K562 (cell line): ENCODE measurements around the gene CBLIF. TPM values are rescaled to one million over a fixed set of nuclear protein-coding genes. Genes with fewer than 3 reads are reported as not detected.

Experiments
- ATAC-seq: fragments of 200-7000 bp; cut with Tn5 transposase; 3 replicates; pipeline ENCODE4 v1.9.1; 2020; ENCODE audit warnings: moderate library complexity
- BruUV-seq: library from RNA; stranded (reverse); fragments of 400-500 nt; replicated peaks from 2 replicates; lab custom pipeline; 2021; lab: Mats Ljungman, UMichigan
- CTCF ChIA-PET: fragments of 300-600 bp; formaldehyde crosslinking; extraction: SDS; loops from one replicate; lab custom pipeline; 2021; ENCODE audit warnings: low intra/inter-chr PET ratio; lab: Yijun Ruan, JAX
- POLR2A ChIA-PET: fragments of 300-600, 350-650 bp; sonication (Branson Sonifier 250); formaldehyde crosslinking; extraction: SDS; loops from one replicate; lab custom pipeline; 2021; ENCODE audit warnings: antibody characterized with exemption, inconsistent platforms; lab: Yijun Ruan, JAX
- DNase-seq, 4 experiments: peaks; one replicate each; pipeline versions ENCODE4 v3.0.0 to v3.0.0-alpha.2; 2011 to 2018; ENCODE audit warnings: low spot score in 3 of 4, mixed read lengths in 3 of 4; ENCODE audit errors: extremely low read depth in 1 of 4
- FAIRE-seq: peaks from 2 replicates; lab custom pipeline; 2011; peaks lifted over from hg19 to GRCh38; lab: Jason Lieb, UNC
- H2AFZ ChIP-seq: 2 replicates; pipeline ENCODE4 v1.6.0; 2011; ENCODE audit warnings: low read depth, low read length, control low read depth, inconsistent platforms
- H3K27ac ChIP-seq: fragments of 200-600 bp; 3 replicates; pipeline ENCODE4 v1.8.0; 2011; ENCODE audit warnings: low read depth, mild to moderate bottlenecking, control low read depth, inconsistent platforms, low read length, moderate library complexity, mixed read lengths; ENCODE audit errors: extremely low read depth
- H3K27me3 ChIP-seq, 2 experiments: fragments of 300-600 bp in 1 of 2; 2 replicates in 1 of 2; 3 replicates in 1 of 2; pipeline versions ENCODE4 v1.6.0 to v1.8.0; 2011; ENCODE audit warnings: inconsistent platforms in 2 of 2, low read length in 2 of 2, mild to moderate bottlenecking in 1 of 2, mixed read lengths in 1 of 2, moderate library complexity in 1 of 2; ENCODE audit not compliant: control insufficient read depth in 2 of 2, insufficient read depth in 2 of 2
- H3K36me3 ChIP-seq: fragments of 300-600 bp; 3 replicates; pipeline ENCODE4 v1.8.0; 2011; ENCODE audit warnings: mild to moderate bottlenecking, low read length, inconsistent platforms; ENCODE audit not compliant: control insufficient read depth, insufficient read depth
- H3K4me1 ChIP-seq, 2 experiments: fragments of 200-600 bp in 1 of 2; replicated peaks in 1 of 2; 2 replicates in 1 of 2; 3 replicates in 1 of 2; pipeline versions ENCODE4 v1.5.1 to v1.8.0; 2011; ENCODE audit warnings: inconsistent platforms in 2 of 2, low read length in 2 of 2, mild to moderate bottlenecking in 1 of 2, mixed read lengths in 1 of 2, moderate library complexity in 1 of 2; ENCODE audit not compliant: control insufficient read depth in 2 of 2, insufficient read depth in 2 of 2
- H3K4me2 ChIP-seq: 2 replicates; pipeline ENCODE4 v1.6.1; 2011; ENCODE audit warnings: low read length, control low read depth, inconsistent platforms, mixed read lengths; ENCODE audit not compliant: insufficient read depth
- H3K4me3 ChIP-seq: fragments of 200-600 bp; sonication (generic), shearing (Covaris generic); 2 replicates; pipeline ENCODE4 v1.5.1; 2016; ENCODE audit warnings: control low read depth, inconsistent platforms
- H3K79me2 ChIP-seq: fragments of 200-600 bp; 3 replicates; pipeline ENCODE4 v1.8.0; 2011; ENCODE audit warnings: low read length, inconsistent platforms; ENCODE audit not compliant: control insufficient read depth, insufficient read depth
- H3K9ac ChIP-seq, 2 experiments: 2 replicates each; pipeline versions ENCODE4 v1.6.0 to v1.6.1; 2011; ENCODE audit warnings: low read depth in 2 of 2, low read length in 2 of 2, control low read depth in 1 of 2, inconsistent platforms in 1 of 2, mild to moderate bottlenecking in 1 of 2, mixed read lengths in 1 of 2; ENCODE audit not compliant: insufficient read depth in 1 of 2
- H3K9me1 ChIP-seq: one replicate; pipeline ENCODE4 v1.6.0; 2011; ENCODE audit warnings: inconsistent platforms, mild to moderate bottlenecking, low read length, moderate library complexity; ENCODE audit not compliant: control insufficient read depth, insufficient read depth
- H3K9me3 ChIP-seq: replicated peaks from 2 replicates; pipeline ENCODE4 v1.5.1; 2011; ENCODE audit warnings: low read depth, low read length, inconsistent platforms; ENCODE audit not compliant: control insufficient read depth, insufficient read depth
- H4K20me1 ChIP-seq: replicated peaks from 2 replicates; pipeline ENCODE4 v1.6.1; 2011; ENCODE audit warnings: low read length, inconsistent platforms, mixed read lengths; ENCODE audit not compliant: control insufficient read depth, insufficient read depth
- C11orf30 ChIP-seq: fragments of 450-650 bp; IDR thresholded peaks from 2 replicates; pipeline ENCODE4 v1.6.1; 2016; ENCODE audit warnings: low read depth, mild to moderate bottlenecking
- CHD2 ChIP-seq: IDR thresholded peaks from 2 replicates; pipeline ENCODE4 v1.6.1; 2011; ENCODE audit warnings: low read depth, low read length
- ESRRB ChIP-seq: fragments of 250-450 bp; sonication (Bioruptor Pico); IDR thresholded peaks from 2 replicates; pipeline ENCODE4 v1.5.0; 2020; ENCODE audit warnings: mild to moderate bottlenecking, moderate library complexity, borderline replicate concordance
- MAFF ChIP-seq: IDR thresholded peaks from 2 replicates; pipeline ENCODE4 v1.6.1; 2012; ENCODE audit warnings: low read length, improper control_type of control experiment
- MAFK ChIP-seq: IDR thresholded peaks from 2 replicates; pipeline ENCODE4 v1.6.1; 2011; ENCODE audit warnings: low read length, improper control_type of control experiment
- NCOA1 ChIP-seq: fragments of 450-650 bp; IDR thresholded peaks from 2 replicates; pipeline ENCODE4 v1.6.1; 2016; ENCODE audit warnings: low read depth
- NFE2 ChIP-seq: IDR thresholded peaks from 2 replicates; pipeline ENCODE4 v1.6.1; 2014; ENCODE audit warnings: antibody characterized with exemption, low read depth
- NFE2L1 ChIP-seq: fragments of 450-650 bp; IDR thresholded peaks from 2 replicates; pipeline ENCODE4 v1.6.1; 2016; ENCODE audit warnings: missing genetic modification characterization, low read depth, mild to moderate bottlenecking, missing compliant biosample characterization, moderate library complexity, borderline replicate concordance
- PRPF4 ChIP-seq: fragments of 200-400 bp; formaldehyde crosslinking; IDR thresholded peaks from one replicate; pipeline ENCODE4 v1.6.1; 2017; ENCODE audit warnings: low read length, low read depth, mild to moderate bottlenecking; ENCODE audit not compliant: insufficient read depth, poor library complexity, severe bottlenecking
- RBM34 ChIP-seq: fragments of 200-400 bp; formaldehyde crosslinking; IDR thresholded peaks from 2 replicates; pipeline ENCODE4 v1.6.1; 2018; ENCODE audit warnings: low read length, borderline replicate concordance; ENCODE audit not compliant: insufficient read depth
- TSC22D4 ChIP-seq: fragments of 450-650 bp; IDR thresholded peaks from 2 replicates; pipeline ENCODE4 v1.6.1; 2016; ENCODE audit warnings: missing genetic modification characterization, missing biosample characterization, control low read depth
- ZNF124 ChIP-seq: sonication (generic); formaldehyde crosslinking; IDR thresholded peaks from 2 replicates; pipeline ENCODE4 v1.8.1; 2022; ENCODE audit warnings: missing genetic modification reagents
- ZNF316 ChIP-seq: fragments of 450-650 bp; IDR thresholded peaks from 2 replicates; pipeline ENCODE4 v1.6.1; 2016
- ZSCAN29 ChIP-seq: fragments of 450-650 bp; IDR thresholded peaks from 2 replicates; pipeline ENCODE4 v1.6.1; 2017
- WGBS: fragments of 100-300 bp; shearing (Covaris generic); methylation state at CpG from one replicate; pipeline ENCODE4 v1.1.6; 2016; ENCODE audit warnings: low coverage, mixed read lengths; ENCODE audit not compliant: insufficient coverage; ENCODE audit errors: missing lambda C conversion rate; 5-methylcytosine and 5-hydroxymethylcytosine counted together
- in situ Hi-C: fragments of 300-500 bp; cut with MboI; formaldehyde crosslinking; loops from 4 replicates; pipeline ENCODE4 v1.15.0; 2018; ENCODE audit warnings: inconsistent platforms, mixed read lengths
- intact Hi-C: fragments of 100-400 bp; cut with micrococcal nuclease; formaldehyde crosslinking; loops from 2 replicates; pipeline ENCODE4 v1.14.2; 2022
- polyA plus RNA-seq, 8 experiments: library from polyadenylated mRNA; depleted of rRNA in 4 of 8; stranded (reverse) in 5 of 8; unstranded in 3 of 8; fragments of >200 nt; fragmentation: Nextera tagmentation in 2 of 8; fragmentation: Illumina TruSeq in 1 of 8; extraction: Ambion mirVana in 2 of 8; extraction: Trizol in 1 of 8; gene quantifications; 2 replicates each; pipeline versions ENCODE4 v1.2.1 to v1.2.3, GENCODE V29; 2011 to 2014; ENCODE audit warnings: inconsistent platforms in 1 of 8, missing spikeins in 1 of 8
- total RNA-seq, 7 experiments: library from RNA; depleted of rRNA in 6 of 7; stranded (reverse); fragments of >200 nt in 6 of 7; fragmentation: Illumina TruSeq in 2 of 7; extraction: Trizol in 2 of 7; gene quantifications; 2 replicates each; pipeline versions ENCODE4 v1.2.1 to v1.2.3, GENCODE V29; 2011 to 2021; ENCODE audit warnings: low replicate concordance in 1 of 7
- TF ChIP-seq, protein P1 (sequence below): IDR thresholded peaks from 3 replicates; pipeline ENCODE4 v1.6.1; 2011; ENCODE audit warnings: borderline replicate concordance, mild to moderate bottlenecking, moderate library complexity; ENCODE audit not compliant: insufficient read length; ENCODE audit errors: extremely low read depth
- TF ChIP-seq, protein P2 (sequence below): fragments of 450-650 bp; IDR thresholded peaks from 2 replicates; pipeline ENCODE4 v1.7.1; 2018; ENCODE audit warnings: mild to moderate bottlenecking, low read depth; ENCODE audit not compliant: partially characterized antibody
- TF ChIP-seq, protein P3 (sequence below): fragments of 450-650 bp; IDR thresholded peaks from 2 replicates; pipeline ENCODE4 v1.7.0; 2016; ENCODE audit warnings: borderline replicate concordance

Gene CBLIF
- total and polyA plus RNA-seq, 9 of the 15 experiments (the other 6 are each of a cell fraction or from before 2014, with no cell fraction given), result 0.07 to 0.83 (median 0.54) TPM

DNA sequence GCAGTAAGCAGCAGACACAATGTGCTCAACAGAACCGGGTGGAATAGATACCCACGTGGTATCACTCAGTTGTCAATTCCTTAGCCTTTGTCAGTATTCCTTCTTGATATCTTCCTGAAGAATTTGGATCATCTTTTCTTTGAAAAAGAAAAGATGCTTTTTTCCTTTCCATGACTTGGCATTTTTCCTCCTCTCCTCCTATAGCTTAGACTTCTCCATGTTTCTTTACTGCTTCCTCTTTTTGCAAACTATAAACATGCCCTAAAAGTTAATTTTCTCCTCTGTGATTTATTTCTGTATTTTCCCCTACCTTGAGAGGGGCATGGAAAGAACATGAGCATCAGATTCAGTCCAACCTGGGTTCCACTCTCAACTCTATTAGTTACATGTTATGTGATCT lies 11.7 kb downstream of the CBLIF start:
- H3K27ac ChIP-seq, result no peak overlapping the region
- ATAC-seq (peak; percentile 27; the same call in 1 of the 3 replicates), DNase-seq (no peak), FAIRE-seq (no peak)
- BruUV-seq, result no TSS peak
- ChIA-PET CTCF (no interaction called here), POLR2A (interaction anchor here (1.0 kb wide), 1 partner anchor 12 kb away, joined by 3 read pairs; the partner anchor contains the start of gene CBLIF)
- no peak overlapping the region for H3K4me3 ChIP-seq
- H3K9me1 ChIP-seq, result no peaks in the 10 kb centered on the region
- no peaks in the 10 kb centered on the region for H4K20me1 ChIP-seq
- intact Hi-C loops (no loop called here), in situ Hi-C loops (no loop called here)
- H3K4me2 ChIP-seq, result no peak overlapping the region
- H3K27me3 ChIP-seq, result no peaks in the 10 kb centered on the region
- H3K9me3 ChIP-seq, result no peaks in the 10 kb centered on the region
- no peaks in the 10 kb centered on the region for H3K79me2 ChIP-seq
- H3K36me3 ChIP-seq, result no peaks in the 10 kb centered on the region
- peak overlapping the region; percentile 64 for H2AFZ ChIP-seq
- 45% methylated on average over 2 of the region's 2 CpGs for WGBS
- no peak overlapping the region for H3K9ac ChIP-seq
- peaks cover 0 to 3% of the 10 kb centered on the region in 2 experiments; a peak in 2 of 5 replicates for H3K4me1 ChIP-seq
- TF ChIP-seq, protein P1, sequence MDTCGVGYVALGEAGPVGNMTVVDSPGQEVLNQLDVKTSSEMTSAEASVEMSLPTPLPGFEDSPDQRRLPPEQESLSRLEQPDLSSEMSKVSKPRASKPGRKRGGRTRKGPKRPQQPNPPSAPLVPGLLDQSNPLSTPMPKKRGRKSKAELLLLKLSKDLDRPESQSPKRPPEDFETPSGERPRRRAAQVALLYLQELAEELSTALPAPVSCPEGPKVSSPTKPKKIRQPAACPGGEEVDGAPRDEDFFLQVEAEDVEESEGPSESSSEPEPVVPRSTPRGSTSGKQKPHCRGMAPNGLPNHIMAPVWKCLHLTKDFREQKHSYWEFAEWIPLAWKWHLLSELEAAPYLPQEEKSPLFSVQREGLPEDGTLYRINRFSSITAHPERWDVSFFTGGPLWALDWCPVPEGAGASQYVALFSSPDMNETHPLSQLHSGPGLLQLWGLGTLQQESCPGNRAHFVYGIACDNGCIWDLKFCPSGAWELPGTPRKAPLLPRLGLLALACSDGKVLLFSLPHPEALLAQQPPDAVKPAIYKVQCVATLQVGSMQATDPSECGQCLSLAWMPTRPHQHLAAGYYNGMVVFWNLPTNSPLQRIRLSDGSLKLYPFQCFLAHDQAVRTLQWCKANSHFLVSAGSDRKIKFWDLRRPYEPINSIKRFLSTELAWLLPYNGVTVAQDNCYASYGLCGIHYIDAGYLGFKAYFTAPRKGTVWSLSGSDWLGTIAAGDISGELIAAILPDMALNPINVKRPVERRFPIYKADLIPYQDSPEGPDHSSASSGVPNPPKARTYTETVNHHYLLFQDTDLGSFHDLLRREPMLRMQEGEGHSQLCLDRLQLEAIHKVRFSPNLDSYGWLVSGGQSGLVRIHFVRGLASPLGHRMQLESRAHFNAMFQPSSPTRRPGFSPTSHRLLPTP, result no peak
- TF ChIP-seq TSC22D4 (tag) (no peak), CHD2 (no peak), ZNF316 (peak; percentile 88), NFE2 (peak; percentile 89), MAFK (peak; percentile 69; the same call in 1 of the 2 replicates), NFE2L1 (tag) (peak; percentile 70), NCOA1 (no peak), ZSCAN29 (no peak), ZNF124 (CRISPR knock-in tag) (no peak), C11orf30 (peak; percentile 80), PRPF4 (no peak), MAFF (peak; percentile 81), RBM34 (no peak), ESRRB (CRISPR knock-in tag) (no peak)
- TF ChIP-seq, protein P2, sequence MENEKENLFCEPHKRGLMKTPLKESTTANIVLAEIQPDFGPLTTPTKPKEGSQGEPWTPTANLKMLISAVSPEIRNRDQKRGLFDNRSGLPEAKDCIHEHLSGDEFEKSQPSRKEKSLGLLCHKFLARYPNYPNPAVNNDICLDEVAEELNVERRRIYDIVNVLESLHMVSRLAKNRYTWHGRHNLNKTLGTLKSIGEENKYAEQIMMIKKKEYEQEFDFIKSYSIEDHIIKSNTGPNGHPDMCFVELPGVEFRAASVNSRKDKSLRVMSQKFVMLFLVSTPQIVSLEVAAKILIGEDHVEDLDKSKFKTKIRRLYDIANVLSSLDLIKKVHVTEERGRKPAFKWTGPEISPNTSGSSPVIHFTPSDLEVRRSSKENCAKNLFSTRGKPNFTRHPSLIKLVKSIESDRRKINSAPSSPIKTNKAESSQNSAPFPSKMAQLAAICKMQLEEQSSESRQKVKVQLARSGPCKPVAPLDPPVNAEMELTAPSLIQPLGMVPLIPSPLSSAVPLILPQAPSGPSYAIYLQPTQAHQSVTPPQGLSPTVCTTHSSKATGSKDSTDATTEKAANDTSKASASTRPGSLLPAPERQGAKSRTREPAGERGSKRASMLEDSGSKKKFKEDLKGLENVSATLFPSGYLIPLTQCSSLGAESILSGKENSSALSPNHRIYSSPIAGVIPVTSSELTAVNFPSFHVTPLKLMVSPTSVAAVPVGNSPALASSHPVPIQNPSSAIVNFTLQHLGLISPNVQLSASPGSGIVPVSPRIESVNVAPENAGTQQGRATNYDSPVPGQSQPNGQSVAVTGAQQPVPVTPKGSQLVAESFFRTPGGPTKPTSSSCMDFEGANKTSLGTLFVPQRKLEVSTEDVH, result no peak
- TF ChIP-seq, protein P3, sequence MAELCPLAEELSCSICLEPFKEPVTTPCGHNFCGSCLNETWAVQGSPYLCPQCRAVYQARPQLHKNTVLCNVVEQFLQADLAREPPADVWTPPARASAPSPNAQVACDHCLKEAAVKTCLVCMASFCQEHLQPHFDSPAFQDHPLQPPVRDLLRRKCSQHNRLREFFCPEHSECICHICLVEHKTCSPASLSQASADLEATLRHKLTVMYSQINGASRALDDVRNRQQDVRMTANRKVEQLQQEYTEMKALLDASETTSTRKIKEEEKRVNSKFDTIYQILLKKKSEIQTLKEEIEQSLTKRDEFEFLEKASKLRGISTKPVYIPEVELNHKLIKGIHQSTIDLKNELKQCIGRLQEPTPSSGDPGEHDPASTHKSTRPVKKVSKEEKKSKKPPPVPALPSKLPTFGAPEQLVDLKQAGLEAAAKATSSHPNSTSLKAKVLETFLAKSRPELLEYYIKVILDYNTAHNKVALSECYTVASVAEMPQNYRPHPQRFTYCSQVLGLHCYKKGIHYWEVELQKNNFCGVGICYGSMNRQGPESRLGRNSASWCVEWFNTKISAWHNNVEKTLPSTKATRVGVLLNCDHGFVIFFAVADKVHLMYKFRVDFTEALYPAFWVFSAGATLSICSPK, result no peak
